Coronary artery (tissue), 2 donors: Measurements from ENCODE around the gene ACTR2.
A peak's percentile ranks its signal among the peaks of the same experiment; 100 is the strongest.

ENCODE experiments used
- DNase-seq: peaks from one replicate; pipeline ENCODE4 v3.0.0-alpha.2; 2017; ENCODE audit warnings: low spot score
- H3K27ac ChIP-seq, 2 donors: fragments of 200-600 bp; sonication (generic); one replicate each; pipeline ENCODE4 v1.5.1; 2016 to 2019
- H3K4me3 ChIP-seq: fragments of 200-600 bp; sonication (generic); 2 replicates; pipeline ENCODE4 v1.5.1; 2016; ENCODE audit warnings: mild to moderate bottlenecking, moderate library complexity
- TF ChIP-seq, protein P1 (sequence below): fragments of 200-600 bp; sonication (generic); IDR thresholded peaks from one replicate; pipeline ENCODE4 v1.5.1; 2019; ENCODE audit warnings: antibody characterized with exemption

Gene ACTR2

DNA sequence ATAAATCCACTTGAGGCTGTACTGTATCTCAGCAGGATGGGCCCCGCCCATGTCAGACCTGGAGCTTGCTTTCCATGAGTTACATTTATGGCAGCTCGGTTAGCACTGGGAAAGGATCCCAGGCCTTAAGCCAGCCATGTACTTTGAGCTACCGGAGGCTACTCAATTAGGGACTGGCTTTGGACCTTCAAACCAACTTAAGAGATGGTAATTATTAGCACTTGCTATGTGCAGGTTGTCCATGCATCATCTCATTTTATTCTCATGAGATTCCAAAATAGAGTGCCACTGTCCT, 64.4 kb downstream of the ACTR2 start:
- TF ChIP-seq, protein P1, sequence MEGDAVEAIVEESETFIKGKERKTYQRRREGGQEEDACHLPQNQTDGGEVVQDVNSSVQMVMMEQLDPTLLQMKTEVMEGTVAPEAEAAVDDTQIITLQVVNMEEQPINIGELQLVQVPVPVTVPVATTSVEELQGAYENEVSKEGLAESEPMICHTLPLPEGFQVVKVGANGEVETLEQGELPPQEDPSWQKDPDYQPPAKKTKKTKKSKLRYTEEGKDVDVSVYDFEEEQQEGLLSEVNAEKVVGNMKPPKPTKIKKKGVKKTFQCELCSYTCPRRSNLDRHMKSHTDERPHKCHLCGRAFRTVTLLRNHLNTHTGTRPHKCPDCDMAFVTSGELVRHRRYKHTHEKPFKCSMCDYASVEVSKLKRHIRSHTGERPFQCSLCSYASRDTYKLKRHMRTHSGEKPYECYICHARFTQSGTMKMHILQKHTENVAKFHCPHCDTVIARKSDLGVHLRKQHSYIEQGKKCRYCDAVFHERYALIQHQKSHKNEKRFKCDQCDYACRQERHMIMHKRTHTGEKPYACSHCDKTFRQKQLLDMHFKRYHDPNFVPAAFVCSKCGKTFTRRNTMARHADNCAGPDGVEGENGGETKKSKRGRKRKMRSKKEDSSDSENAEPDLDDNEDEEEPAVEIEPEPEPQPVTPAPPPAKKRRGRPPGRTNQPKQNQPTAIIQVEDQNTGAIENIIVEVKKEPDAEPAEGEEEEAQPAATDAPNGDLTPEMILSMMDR: no peak
- Histone ChIP-seq H3K4me3 (no peak overlapping the region), H3K27ac (no peak overlapping the region)
- DNase-seq: no peak

DNA sequence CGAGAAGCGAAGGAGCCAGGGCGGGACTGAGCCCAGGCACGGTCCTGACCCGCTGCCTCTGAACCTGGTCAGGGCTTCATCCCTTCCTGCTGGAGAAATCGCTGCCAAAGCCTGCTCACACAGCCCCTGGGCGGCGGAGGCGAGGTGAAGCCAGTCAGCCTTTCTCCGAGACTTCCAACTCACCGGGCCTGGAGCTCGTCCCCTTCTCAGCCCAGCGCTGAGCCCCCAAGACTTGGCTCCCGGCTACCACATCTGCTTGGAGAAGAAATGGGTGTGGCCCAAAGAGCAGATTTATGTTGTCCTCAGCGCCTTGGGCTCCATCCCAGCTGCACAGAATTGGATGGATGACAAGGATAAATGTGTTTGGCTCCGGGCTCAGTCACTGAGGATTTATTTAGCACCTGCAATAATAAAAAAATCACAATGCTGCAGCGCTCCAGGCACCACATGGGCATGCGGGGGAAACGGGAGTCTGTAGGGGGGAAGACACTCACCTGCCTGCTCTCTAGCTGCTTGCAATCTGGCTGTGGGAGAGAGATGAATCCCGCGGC, 64.9 kb downstream of the ACTR2 start:
- no peak for DNase-seq
- TF ChIP-seq, protein P1: no peak
- Histone ChIP-seq H3K4me3 (no peak overlapping the region), H3K27ac (no peak overlapping the region)

DNA sequence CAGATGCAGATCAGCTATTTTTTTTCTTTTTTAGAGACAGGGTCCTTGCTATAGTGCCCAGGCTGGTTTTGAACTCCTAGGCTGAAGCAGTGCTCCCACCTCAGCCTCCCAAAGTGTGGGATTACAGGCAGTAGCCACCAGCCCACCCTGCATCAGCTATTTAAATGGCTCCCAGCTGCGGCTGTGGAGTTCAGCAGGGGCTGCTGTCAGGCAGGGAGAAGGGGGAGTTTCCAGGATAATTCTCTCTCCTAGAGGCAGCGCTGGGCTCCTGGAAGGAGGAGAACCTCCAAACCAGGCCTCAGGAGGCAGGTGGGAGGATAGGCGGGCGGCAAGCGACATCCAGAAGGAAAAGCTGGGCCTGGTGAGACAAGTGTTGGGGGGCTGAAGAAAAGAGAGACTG, 65.7 kb downstream of the ACTR2 start:
- H3K4me3 ChIP-seq: no peak overlapping the region
- no peak for DNase-seq
- H3K27ac ChIP-seq: no peak overlapping the region
- TF ChIP-seq, protein P1: no peak

DNA sequence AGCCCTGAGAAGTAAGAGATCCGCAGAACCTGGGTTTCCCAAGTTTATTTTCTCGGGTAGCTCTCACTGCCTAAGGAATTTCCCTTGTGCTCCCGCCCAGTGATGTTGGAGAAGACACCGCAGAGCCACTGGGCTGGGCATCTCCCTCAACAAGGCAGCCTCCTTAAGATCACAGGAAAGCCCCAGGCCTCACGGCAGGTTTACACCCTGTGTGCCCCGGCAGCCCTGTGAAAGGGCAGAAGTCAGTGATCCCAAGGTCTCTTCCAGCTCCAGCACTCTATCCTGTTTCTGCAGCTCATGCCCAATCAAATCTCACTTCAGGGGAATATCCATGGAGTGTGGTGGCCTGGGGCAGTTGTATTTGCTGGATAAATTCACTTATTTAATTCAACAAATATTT, 66.5 kb downstream of the ACTR2 start:
- no peak overlapping the region for H3K4me3 ChIP-seq
- DNase-seq: no peak
- H3K27ac ChIP-seq: no peak overlapping the region
- TF ChIP-seq, protein P1: no peak

DNA sequence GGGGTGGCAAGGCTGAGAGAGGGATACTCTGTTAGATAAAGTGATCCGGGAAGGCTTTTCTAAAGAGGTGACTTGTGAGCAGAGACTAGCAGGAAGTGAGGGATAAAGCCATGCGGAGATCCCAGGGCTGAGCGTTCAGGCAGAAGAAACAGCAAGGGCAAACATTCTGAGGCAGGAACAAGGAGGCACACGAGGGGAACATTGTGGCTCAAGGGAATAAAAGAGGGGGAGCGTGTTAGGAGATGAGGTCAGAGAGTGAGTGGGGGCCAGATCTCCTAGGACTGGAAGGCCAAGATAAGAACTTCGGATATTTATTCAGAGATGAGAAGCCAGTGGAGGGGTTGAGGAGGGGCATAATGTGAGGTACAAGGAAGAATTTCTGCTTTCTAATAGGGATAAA, 67.1 kb downstream of the ACTR2 start:
- H3K4me3 ChIP-seq: no peak overlapping the region
- no peak overlapping the region for H3K27ac ChIP-seq
- peak; percentile 26 for DNase-seq
- TF ChIP-seq, protein P1: no peak

DNA sequence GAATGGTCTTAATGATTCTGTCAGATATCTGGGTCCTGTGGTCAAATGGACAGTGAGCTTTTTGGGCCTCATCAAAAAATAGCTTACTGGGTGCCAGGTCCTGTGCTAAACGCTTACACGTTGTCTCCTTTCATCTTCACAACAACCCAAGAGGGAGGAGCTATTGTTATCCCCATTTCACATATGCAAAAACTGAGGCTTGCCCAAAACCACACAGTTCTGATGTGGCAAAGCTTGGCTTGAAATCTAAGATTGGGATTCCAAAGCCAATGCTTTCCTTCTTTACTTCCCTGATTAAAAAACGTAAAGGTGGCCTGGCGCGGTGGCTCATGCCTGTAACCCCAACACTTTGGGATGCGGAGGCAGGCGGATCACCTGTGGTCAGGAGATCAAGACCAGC, 69.3 kb downstream of the ACTR2 start:
- no peak for DNase-seq
- TF ChIP-seq, protein P1: no peak
- H3K27ac ChIP-seq: no peak overlapping the region
- H3K4me3 ChIP-seq: no peak overlapping the region

DNA sequence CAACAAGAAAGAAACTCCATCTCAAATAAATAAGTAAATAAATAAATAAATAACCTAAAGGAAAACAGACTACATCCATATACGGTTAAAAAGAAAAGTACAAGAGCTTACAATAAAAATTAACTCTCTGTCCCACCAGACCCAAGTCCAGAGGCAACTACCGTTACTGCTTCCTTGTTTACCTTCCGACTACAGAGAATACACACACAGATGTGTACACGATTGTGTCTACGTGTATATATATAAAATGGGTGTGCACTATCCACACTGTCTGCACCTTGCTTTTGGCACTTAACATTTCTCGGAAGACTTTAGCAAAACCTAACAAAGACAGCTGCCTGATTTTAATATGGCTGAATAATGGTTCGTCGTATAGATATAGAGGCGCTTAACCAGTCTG, 69.9 kb downstream of the ACTR2 start:
- TF ChIP-seq, protein P1: no peak
- H3K4me3 ChIP-seq: no peak overlapping the region
- no peak for DNase-seq
- H3K27ac ChIP-seq: no peak overlapping the region
